CD4-positive, alpha-beta T cell treated with Interleukin-21 for 1 hour (primary cell): ENCODE measurements around the gene TMEM184A.

Source experiments
- DNase-seq: peaks from one replicate; pipeline ENCODE4 v3.0.0-alpha.2; 2020

The TMEM184A gene

GRCh38 chr7:1550005-1550845, 5.8 kb downstream of the TMEM184A start:
- no peak for DNase-seq

GRCh38 chr7:1549357-1550004, 6.5 kb downstream of the TMEM184A start:
- no peak for DNase-seq

- no peak for DNase-seq
Measured at GRCh38 chr7:1548944-1549343, 7.1 kb downstream of the TMEM184A start.

- no peak for DNase-seq
Measured at GRCh38 chr7:1548438-1548831, 7.6 kb downstream of the TMEM184A start.

- DNase-seq = no peak
Measured at GRCh38 chr7:1547777-1548437, 8.1 kb downstream of the TMEM184A start.

GRCh38 chr7:1546909-1547776, 8.9 kb downstream of the TMEM184A start:
- no peak for DNase-seq

- no peak for DNase-seq
Measured at GRCh38 chr7:1546274-1546908, 9.6 kb downstream of the TMEM184A start.

GRCh38 chr7:1545417-1546246, 10.4 kb downstream of the TMEM184A start:
- DNase-seq = no peak

GRCh38 chr7:1544896-1545416, 11.0 kb downstream of the TMEM184A start:
- DNase-seq = no peak

GRCh38 chr7:1544178-1544895, 11.7 kb downstream of the TMEM184A start:
- no peak for DNase-seq

GRCh38 chr7:1543826-1544177, 12.2 kb downstream of the TMEM184A start:
- DNase-seq = no peak

GRCh38 chr7:1542841-1543747, 12.9 kb downstream of the TMEM184A start:
- no peak for DNase-seq

- DNase-seq = no peak
Measured at GRCh38 chr7:1542329-1542728, 13.7 kb downstream of the TMEM184A start.

GRCh38 chr7:1541431-1542162, 14.4 kb downstream of the TMEM184A start:
- no peak for DNase-seq

- no peak for DNase-seq
Measured at GRCh38 chr7:1540776-1541271, 15.2 kb downstream of the TMEM184A start.

GRCh38 chr7:1539882-1540775, 15.9 kb downstream of the TMEM184A start:
- no peak for DNase-seq

GRCh38 chr7:1539181-1539881, 16.7 kb downstream of the TMEM184A start:
- DNase-seq = no peak
